Inferior parietal cortex (tissue), 1 donor: ENCODE results near the gene TMEM127.
"Not testable (repeated sequence)": the region's sequence is repeated elsewhere in the genome, so short reads cannot be mapped to it uniquely, and the experiment has no call there.

Experiments
- DNase-seq: peaks from one replicate; pipeline ENCODE4 v3.0.0-alpha.2; 2016; ENCODE audit errors: extremely low spot score

Gene TMEM127

DNA sequence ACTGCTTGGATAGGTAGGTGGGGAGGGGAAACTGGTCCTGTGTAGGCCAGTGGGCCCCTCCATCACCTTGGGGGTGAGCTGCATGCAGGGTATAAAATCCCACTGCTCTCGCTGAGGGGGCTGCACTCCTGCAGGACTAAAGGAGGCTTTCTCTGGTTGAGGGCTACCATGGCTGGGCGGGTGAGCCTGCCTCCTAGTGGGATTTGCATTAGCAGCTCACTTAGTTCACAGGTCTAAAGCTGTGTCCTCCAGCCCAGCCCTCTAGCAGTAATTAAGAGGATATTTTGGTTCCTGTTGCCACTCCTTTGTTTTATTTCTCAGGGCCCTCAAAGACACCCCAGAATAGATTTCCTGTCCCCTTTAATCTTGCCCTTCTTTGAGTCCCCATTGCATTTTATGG, 24.6 kb downstream of the TMEM127 start:
- no peak for DNase-seq

DNA sequence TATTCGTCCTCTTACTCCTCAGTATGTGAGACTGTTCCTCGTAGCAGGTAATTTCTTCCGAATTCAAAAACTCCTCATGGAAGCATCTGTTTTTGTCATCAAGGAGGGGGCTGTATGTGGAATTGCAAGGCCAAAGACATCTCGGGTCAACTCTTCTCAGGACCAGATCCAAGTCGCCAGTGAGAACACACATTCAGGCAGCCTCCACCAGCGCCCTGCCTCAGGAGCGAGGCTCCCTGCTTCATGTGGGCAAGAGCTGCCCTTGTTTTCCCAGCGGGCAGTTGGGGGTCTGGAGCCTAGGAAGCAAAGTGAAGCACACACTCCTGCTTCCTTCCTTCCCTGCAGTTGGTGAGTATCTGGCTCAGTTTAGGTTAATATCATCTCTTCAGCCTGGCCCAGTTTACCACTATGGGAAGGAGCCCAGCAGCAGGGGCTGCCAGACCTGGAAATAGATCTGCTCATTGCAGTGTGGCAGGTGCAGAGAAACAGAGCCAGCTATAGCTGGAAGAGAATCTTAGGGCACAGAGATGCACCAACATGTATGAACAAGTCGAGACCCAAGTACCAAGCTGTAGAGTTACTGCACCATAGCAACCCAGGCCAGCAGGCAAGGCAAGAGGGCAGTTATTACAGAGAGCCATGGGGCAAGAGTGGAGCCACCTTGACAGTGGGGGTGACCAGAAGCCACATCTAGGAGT, 25.3 kb downstream of the TMEM127 start:
- DNase-seq: no peak

DNA sequence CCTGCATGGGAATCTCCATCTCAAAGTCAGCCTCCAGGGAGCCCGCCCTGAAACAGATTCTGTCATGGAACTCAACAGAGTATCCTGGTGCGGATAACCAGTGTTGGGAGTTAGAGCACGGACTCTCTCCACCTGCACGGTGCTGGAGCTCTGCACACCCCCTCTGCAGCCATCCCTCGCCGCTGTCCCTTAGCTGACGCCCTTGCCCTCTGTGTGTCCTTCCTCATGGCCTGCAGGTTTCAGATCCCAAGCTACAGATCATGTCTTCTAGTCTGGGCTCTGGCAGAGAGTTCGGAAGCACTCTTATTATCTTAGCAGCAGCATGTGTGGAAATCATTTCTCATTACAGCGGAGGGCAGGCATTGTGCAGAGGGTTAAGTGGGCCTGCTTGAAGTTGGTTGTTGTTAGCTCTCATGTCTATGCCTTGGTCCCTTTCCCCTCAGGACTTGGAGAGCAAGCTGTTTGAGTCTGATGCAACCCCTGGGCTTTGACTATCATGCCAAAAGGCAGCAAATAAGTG, 26.0 kb downstream of the TMEM127 start:
- no peak for DNase-seq

DNA sequence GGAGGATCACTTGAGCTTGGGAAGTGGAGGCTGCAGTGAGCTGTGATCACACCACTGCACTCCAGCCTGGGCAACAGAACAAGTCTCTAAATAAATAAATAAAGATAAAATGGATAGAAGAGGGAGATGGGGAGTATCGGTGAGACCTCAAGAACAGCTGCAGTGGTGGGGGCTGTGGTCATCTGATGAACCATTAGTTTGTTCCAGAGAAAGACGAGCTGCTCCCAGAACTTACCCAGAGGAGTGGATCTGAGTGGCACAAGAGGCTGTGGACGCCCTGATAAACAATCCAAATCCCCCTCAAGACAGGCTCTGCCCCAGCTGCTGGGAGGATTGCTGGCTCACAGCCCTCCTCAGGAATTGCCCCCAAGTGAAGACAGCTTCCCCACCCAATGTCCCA, 26.7 kb downstream of the TMEM127 start:
- DNase-seq: no peak

DNA sequence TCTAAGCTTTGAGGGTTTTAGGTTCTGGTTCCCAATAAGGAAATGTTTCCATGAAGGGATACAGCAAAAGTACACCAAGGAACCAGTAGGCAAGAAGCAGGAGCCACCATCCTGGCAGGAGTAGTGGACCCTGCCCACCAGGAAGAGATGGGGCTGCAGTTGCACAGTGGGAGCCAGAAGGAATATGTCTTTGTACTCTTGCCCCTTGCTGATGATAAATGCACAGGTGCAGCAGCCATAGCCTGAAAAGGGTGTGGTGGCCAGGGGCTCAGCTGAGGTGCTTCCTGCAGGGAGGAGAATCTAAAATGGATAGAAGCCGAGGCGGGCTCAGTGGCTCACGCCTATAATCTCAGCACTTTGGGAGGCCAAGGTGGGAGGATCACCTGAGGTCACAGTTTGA, 27.5 kb downstream of the TMEM127 start:
- DNase-seq: no peak

DNA sequence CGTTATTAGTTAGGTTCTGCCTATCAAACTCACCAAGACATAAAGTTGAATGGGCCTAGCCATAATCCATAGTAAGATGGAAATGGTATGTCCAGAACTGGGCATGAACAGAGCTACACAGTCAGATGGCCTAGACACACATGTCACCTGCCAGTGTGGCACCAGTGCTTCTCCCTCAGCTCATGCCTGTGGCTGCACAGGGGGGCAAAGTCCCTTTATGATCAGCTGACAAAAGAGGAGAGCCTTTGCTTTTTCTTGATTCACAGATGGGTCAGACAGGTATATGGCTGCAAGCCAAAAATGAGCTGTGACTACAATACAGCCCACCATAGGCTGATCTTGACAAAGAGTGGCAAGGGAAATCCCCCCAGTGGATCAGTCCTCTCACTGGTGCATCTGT, 28.9 kb downstream of the TMEM127 start:
- no peak for DNase-seq

DNA sequence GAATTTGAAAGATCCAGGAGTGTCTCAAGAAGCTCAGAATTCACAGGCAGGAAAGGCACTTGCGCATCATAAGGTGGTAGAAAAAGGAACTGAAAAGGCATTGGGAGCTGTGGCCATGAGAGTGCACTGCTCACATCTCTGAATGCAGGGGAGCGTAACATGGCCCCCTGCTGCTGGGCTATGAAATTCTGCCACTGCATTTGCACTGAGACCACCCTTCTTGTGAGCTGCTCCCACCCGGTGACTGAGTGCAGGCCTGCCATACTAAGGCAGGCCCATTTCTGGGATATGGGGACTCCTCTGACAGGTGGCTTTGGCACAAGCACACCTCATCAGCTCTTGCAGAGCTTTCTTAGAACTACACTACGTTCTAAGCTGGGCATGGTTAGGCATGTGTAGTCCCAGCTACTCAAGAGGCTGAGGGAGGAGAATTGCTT, 31.9 kb downstream of the TMEM127 start:
- no peak for DNase-seq

DNA sequence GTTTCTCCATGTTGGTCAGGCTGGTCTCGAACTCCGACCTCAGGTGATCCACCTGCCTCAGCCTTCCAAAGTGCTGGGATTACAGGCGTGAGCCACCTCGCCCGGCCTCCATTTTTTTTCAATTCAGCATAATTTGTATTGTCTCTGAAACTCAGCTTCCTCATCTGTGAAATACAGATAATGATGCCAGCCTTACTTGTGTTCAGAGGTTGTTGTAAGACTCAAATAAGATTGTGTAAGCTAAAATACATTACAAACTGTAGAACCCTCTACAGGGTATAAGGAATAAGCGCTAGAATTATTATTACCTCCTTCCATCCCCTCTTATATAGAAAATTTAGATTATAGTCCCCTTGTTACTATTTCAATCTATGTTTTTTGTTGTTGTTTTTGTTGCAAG, 32.4 kb downstream of the TMEM127 start:
- DNase-seq: no peak

DNA sequence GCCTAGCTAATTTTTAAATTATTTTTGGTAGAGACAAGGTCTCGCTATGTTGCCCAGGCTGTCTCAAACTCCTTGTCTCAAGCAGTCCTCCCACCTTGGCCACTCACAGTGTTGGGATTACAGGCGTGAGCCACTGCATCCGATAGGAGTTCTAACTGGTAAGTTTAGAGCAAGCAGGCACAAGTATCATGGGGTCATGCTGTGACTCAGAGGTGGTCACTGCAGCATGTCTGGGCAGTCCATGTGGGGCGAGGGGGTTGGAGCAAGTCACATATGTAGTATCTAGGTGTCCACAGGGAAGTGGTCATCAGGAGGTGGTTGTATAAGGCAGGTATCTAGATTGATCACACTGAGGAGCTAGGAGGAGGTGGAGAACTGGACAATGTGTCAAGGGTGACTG, 34.5 kb downstream of the TMEM127 start:
- no peak for DNase-seq

DNA sequence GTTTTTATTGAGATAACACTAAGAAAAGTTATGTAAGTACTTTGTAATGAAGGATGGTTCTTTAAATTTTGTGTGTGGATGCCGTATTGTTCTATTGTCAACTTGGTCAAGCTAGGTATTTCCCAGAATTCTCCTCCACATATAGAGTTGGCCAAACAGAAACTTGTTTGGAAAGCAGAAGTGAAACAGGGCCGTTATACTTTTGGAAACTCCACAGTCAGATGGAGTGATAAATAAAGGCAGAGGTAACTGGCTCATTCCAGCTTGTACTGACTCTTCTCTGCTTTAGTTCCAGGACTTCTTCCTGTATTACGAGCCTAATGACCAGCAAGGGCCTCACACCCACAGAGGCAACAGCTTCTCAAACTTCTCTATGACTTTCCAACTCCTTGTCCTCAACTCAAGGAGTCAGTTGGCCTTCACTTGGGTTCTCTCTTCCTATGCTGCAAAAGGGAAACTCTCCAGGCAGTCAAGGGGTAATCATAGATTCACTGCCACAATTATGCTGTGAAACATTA, 40.7 kb downstream of the TMEM127 start:
- DNase-seq: no peak

DNA sequence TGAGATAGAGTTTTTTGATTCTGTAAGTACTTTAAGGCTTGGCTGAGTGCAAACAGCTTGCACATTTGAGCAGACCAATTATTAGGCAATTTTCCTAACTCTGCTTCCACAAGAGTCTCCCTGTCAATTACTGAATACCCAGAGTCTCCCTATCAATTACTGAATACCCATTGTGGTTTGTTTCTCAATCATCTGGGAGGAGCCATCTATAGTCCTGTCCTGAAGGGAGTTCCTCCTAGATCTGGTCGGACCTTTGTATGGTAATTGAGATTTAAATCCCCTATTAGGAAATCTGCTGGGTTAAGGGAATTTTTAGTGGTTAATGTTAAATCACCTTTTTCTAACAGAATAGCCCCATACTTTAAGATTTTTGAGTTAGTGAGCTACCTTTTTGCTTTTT, 44.7 kb downstream of the TMEM127 start:
- DNase-seq: not testable (repeated sequence)

DNA sequence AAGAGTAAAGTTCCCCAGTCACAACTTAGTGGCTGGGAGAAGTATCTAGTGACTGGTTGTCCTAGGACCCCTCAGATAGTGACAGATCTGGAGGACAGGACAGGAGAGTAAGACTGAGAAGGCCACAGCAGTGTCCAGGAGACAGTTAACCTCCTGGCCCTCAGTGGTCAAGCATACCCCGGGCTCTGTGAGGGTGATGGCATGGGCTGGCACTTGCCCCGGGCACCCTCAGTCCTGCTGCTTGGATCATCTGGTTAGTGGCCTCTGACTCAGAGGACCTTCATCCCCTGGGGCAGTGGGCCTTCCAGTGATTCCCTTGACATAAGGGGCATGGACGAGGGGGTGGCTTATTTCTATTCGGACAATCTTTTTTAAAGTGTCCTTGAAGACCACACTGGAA, 45.8 kb downstream of the TMEM127 start:
- not testable (repeated sequence) for DNase-seq

DNA sequence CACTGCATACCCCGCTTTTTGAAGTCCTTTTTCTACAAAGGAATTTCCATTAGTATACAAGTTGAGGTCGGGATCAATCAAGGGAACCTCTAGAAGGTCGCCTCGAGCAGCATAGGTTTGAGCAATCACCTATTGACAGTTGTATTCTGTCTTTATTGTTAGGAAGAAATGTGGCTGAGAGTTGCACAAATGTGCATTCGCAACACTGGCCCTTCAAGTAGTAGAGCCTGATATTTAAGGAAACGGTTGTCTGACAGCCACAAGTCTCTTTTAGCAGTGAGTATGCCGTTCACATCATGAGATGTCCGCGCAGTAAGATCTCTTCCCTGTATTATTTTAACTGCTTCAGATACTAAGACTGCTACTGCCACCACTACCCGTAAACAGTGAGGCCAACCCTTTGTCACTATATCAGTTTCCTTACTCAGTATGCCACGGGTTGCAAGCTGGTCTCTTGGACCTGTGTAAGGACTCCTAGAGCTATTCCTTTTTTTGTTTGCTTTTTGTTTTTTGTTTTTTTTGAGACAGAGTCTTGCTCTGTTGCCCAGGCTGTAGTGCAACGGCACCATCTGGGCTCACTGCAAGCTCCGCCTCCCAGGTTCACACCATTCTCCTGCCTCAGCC, 47.2 kb downstream of the TMEM127 start:
- DNase-seq: no peak

DNA sequence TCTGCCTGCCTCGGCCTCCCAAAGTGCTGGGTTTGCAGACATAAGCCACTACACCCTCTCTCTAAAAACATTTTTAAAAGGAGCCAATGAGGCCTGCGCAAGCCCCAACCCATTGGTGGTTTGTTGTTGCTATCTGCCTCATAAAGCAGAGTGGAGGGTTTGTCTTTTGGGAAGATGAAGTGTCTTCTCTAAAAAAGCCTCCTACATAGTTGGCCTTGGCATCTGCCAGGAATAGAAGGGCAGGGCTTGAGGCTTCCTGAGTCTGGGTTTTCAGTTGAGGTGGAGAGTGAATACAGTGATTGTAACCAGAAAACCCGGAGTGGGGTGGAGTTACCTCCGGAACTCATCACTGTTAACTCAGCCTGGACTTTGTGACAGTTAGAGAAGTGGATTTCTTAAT, 51.2 kb downstream of the TMEM127 start:
- DNase-seq: no peak

DNA sequence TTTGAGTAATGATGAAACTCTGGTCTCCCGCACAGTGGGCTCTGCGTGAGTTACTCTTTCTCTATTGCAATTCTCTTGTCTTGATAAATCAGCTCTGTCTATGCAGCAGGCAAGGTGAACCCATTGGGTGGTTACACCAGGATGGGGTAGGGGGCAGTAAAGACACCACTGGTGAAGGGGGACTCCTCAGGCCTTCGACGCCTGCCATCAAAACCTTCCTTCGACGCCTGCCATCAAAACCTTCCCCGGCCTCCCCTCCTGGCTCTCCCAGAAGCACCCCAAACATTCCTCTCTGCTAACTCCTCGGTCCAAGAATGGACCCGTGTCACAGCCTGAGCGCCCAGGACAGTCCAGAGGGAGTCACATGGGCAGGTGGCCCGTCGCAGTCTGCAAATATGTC, 52.4 kb downstream of the TMEM127 start:
- no peak for DNase-seq

DNA sequence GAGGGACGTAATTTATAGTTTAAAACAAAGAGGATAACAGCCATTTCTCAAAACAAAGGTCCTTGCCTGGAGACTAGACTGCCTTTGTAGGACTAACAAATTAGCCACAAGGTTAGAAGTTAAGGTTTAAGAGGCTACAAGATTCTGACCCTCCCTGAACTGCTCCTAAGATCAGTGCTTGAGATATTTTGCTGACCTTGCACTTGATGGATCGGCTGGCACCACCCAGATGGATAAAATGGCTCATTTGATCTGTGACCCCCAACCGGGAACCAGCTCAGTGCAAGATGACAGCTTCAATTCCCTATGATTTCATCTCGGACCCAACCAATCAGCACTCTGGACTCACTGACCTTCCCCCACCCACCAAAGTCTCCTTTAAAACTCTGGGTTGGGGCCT, 53.5 kb downstream of the TMEM127 start:
- no peak for DNase-seq

DNA sequence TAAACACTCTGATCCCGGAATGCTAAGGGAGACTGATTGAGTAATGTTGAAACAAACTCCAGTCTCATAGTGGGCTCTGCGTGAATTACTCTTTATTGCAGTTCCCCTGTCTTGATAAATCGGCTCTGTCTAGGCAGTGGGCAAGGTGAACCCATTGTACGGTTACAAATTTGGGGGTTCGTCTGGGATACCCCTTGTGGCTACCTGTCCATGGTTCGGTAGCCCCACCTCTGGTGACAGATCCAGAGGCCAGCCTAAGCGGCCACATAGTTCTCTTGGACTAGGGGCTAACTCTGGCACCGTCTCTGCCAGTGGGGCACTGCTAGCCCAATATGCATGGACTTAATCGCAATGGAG, 56.1 kb downstream of the TMEM127 start:
- no peak for DNase-seq

DNA sequence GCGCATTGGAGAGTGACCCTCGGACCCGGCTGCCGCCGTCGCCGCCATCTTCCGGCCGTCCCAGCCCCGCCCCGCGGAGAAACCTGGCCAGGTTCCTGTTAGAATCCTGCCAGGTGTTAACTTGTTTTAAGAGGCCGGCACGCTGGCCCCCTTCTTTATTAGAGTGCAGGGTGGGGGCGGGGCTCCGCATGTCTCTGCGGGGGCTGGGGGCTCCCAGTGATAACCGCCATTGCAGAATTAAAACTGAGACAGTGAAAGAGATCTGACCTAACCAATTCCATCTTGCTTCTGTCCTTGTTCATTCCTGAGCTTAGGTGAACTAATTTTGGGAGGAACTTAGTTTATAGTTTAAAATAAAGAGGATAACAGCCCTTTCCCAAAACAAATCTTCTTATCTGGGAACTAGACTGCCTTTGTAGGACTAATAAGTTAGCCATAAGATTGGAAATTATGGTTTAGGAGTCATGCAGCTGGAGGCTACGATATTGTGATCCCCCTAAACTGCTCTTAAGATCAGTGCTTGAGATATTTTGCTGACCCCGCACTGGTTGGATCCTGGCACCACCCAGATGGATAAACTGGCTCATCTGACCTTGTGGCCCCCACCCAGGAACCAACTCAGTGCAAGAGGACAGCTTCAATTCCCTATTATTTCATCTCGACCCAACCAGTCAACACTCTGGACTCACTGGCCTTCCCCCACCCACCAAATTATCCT, 56.6 kb downstream of the TMEM127 start:
- DNase-seq: no peak

DNA sequence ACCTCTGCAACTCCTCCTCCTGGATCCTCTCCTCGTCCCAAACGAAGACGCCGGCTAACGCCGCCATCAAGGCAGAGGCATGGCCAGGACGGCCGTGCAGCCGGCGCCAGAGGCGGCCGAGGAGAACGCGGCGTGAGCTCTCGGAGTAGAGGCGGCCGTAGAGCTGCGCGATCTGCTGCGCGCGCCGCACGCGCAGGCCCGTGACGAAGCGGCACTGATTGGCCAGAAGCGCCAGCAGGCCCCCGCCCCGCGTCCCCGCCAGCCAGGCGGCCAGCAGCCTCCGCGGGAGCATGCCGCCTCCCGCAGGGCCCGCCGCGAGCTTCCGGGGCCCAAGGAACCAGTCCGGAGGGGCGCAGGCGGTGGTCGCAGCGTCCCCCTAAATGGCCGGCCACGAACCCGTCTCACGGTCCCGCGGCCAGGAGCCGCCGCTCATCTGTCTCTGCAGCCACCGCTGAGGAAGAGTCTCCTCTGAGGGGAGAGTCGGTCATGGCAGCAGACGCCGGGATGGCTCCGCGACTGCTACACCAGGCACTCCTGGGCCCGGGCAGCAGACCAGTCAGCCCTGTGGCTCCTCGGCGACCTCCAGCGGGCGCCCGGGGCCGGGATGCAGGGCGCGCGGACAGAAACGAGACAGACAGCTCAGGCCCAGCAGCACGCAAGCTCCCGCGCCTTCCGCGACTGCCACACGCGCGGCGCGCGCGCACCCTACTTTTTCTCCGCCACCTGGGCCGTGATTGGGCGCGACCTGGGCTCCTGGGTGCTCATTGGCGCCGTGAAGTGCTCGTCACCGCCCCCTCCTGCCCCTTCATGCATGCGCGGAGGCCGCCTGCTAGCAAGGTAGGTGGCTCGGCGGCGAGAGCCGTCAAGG, 57.4 kb downstream of the TMEM127 start, which contains the start of gene STARD7:
Gene STARD7, minus strand, starts transcription at position 685 of the 868 bp plus-strand sequence. Its CDS starts 393 bp downstream, at position 292.
- DNase-seq: peak; percentile 95

DNA sequence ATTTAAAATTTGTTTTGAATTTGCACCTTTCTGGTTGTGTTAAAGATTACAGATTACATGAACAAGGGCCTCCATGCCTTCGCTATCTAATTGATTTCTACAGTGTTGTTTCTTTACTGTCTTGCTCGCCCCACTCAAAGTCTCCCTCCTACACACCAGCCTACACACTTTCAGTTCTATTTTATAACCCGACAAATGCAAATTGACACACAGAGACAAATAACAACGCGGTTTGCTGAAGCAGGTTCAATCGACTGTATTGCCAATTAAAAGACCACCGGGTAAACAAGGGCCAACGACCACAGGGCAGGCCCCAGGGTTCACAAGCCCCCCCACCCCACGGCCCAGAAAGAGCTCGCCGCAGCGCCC, 58.0 kb downstream of the TMEM127 start:
- no peak for DNase-seq

DNA sequence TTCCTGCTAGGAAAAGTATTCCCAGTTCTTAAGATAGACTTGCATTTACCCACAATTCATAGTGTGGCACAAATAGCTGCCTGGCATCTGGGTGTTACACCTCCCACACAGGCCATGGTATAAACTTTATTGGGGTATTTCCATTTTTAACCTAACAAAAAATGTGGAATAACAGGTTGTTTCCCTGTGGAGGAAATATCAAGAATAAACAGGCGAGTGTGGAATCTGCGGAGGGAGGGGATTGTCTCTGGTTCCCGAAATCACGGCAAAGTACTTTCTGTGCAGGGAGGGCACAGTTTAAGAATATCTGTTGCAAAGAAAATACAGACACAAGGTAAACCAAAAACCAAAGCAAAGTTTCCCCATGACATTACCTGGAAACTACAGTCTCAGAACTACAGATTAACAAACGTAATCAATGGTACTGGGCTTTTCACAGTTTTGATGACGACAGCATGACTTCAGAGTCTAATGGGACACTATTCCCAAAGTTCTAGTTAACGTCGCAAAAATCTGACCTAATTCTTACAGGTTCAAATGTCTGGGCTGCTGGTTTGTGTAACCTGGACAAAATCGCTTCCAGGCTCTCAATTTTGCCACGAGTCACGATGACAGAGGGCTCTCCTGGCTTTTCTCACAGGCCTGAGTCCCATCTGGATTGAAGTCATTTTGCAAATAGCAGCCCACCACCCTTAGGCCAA, 58.6 kb downstream of the TMEM127 start:
- no peak for DNase-seq
